Measurements from ENCODE around the gene SRSF10.
"Not testable (repeated sequence)": the region's sequence is repeated elsewhere in the genome, so short reads cannot be mapped to it uniquely, and the experiment has no call there.

The SRSF10 gene

DNA sequence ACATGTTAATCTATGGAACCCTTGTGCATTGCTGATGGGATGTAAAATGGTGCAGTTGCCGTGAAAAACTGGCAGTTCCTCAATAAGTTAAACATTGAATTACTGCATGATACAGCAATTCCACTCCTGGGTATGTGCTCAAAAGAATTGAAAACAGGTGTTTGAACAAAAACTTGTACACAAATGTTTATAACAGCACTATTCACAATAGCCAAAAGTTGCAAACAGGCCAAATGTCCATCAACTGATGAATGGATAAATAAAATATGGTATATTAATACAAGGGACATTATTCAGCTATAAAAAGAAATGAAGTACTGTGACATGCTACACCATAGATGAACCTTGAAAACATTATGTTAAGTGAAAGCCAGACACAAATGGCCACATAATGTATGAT, 17.7 kb upstream of the SRSF10 start:
- no peak for DNase-seq (ENCODE audit: low read depth in 2 of 2)

DNA sequence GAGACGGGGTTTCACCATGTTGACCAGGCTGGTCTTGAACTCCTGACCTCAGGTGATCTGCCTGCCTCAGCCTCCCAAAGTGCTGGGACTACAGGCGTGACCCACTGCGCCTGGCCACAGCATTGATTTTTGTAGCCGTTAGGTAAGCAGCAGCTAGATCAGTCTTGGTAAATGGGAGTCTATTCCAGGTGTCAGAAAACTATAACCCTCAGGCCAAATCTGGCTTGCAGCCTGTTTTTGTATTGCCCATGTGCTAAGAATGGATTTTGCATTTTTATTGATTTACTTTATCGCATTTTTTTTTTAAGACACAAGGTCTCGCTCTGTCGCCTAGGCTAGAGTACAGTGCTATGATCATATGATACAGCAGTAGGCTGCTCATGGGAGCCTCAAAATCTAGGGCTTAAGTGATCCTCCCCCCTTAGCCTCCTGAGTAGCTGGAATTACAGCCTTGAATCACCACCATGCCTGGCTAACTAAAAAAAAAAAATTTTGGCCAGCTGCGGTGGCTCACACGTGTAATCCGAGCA, 16.6 kb upstream of the SRSF10 start:
- no peak for DNase-seq (ENCODE audit: low read depth in 2 of 2)

DNA sequence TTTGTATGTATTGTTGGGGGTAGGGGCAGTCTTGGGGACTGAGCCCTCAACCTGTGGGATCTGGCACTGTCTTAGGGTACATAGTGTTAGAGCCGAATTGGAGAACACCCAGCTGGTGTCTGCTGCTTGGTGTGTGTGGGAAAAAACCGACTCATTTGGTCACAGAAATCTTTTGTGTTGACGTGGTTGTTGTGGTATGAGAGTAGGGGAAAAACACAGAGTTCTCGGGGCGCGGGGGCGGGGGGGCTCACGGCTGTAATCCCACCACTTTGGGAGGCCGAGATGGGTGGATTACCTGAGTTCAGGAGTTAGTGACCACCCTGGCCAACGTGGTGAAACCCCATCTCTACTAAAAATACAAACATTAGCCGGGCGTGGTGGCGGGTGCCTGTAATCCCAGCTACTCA, 15.3 kb upstream of the SRSF10 start:
- DNase-seq (ENCODE audit: low read depth in 2 of 2) = no peak

DNA sequence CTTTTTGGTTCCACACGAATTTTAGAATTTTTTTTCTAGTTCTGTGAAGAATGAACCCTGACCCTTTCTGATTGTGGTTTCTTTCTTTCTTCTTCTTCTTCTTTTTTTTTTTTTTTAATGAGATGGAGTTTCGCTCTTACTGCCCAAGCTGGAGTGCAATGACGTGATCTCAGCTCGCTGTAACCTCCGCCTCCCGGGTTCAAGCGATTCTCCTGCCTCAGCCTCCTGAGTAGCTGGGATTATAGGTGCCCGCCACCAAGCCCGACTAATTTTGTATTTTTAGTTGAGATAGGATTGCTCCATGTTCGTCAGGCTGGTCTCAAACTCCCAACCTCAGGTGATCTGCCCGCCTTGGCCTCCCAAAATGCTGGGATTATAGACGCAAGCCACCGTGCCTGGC, 11.9 kb upstream of the SRSF10 start:
- DNase-seq (ENCODE audit: low read depth in 2 of 2) = not testable (repeated sequence)

DNA sequence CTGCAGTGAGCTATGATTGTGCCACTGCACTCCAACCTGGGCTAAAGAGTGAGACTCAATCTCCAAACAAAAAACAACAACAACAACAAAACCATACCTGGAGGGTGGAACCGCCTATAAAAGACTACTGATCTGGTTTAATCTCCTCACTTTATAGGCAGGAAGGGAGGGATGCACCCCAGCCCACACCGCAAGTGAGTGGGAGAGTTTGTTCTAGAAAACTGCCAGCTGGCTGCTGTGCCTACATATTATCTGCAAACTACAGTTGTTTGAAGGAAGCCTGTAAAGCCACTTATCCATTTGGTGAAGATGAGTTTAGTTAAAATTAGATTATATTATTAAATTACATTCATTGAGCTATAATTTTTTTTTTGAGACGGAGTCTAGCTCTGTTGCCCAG, 9.1 kb upstream of the SRSF10 start:
- no peak for DNase-seq (ENCODE audit: low read depth in 2 of 2)

DNA sequence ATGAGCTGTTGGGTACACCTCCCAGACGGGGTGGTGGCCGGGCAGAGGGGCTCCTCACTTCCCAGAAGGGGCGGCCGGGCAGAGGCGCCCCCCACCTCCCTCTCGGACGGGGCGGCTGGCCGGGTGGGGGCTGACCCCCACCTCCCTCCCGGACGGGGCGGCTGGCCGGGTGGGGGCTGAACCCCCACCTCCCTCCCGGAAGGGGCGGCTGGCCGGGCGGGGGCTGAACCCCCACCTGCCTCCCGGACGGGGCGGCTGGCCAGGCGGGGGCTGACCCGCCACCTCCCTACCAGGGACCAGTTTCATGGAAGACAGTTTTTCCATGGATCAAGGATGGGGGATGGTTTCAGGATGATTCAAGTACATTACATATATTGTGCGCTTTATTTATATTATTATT, 6.9 kb upstream of the SRSF10 start:
- DNase-seq (ENCODE audit: low read depth in 2 of 2) = not testable (repeated sequence)

DNA sequence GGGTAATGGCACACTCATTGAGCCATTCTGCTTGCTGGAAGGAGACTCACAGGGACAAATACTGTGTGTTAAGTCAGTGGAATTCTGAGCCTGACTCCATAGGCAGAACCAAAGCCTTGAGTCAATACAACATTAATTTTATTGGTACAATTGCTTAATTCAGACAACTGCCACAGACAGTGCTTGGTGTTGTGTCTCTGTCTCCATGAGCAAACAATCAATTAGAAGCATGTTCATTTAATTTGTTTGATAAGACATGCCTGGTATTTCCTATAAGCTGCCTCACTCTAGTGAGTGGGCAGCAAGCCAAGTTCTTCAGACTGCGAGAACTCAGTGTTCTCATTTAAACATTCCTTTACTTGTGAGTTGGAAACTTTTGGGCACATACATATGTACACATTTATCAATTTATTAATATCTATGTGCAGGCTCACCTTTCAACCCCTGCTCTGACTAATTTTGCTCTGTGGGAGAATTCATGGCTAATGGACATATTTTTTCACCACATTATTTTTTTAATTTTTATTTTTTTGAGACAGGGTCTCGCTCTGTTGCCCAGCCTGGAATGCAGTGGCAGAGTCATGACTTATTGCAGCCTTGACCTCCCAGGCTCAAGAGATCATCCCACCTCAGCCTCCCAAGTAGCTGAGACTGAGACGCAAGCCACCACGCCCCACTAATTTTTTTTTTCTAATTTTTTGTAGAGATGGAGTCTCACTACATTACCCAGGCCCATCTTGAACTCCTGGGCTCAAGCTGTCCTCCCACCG, 4.5 kb upstream of the SRSF10 start:
- no peak for DNase-seq (ENCODE audit: low read depth in 2 of 2)

DNA sequence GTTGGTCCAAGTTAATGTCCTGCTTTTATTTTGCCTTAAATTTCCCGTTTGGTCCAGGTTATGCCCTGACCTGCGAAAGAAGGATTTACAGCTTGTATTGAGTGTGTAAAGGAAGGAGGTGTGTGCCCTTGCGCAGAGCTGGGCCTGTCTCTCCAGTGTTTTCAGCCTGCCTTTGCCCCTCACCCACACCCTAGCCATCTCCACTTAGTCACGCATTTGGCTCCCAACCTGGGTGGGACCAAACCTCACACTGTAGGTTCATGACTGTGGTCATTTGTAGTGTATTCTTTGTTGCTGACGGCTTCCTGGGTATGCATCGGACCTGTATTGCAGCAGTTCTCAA, 572 bp upstream of the SRSF10 start:
- DNase-seq (ENCODE audit: low read depth in 2 of 2) = no peak

DNA sequence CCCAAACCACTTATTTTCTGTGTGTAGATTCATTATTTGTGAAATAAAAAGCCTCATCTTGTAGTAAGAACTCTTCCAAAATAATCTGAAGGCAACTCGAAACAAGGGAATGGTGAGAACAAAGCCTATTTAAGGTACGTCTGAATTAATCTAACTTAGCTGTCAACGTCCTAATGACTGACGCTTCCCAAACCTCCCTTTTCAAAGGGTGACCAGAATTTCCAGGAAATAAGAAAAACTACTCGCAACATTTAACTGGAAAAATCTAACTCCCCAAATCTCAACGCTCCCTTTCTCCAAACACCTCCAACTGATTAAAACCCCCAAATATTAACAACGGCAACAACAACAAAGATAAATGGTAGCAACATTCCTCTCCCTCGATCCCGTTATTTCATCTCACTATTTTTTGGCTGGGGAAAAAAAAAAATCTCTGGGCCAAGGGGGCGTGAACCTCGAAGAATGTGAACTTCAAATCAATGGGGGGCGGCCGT, 693 bp downstream of the SRSF10 start:
- DNase-seq (ENCODE audit: low read depth in 2 of 2) = no peak

DNA sequence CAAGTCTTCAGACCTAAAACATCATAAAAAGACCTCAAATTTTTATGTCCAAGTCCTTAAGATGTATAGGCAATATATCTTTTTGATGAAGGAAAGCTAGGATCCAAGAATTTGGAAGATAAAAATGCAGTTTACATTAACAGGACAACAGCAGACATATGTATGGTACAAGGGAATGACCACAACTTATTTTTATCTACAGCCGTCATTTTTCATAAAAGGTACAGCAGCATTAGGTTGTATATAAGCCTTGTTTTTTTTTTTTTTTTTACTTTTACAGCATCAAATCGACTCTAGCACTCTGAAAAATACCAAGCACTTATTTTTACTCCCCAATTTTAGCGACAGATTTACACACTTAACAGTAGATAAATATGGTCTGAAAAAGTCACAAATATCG, 1.3 kb downstream of the SRSF10 start:
- no peak for DNase-seq (ENCODE audit: low read depth in 2 of 2)

DNA sequence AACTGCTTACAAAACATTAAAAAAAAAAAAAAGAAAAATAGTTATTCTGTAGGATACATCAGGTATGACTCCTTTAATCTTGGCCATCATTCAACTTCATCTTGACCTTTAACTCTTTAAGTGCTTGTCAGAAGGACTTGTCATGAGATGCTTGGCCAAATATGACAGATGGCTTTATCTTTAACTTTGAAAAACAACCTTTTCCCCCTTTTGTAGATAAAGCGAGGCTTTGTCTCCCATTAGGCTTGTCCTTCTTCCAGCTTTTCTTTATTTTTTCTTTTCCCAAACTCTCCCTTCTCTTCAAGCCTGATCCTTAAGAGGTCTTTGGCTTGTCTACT, 2.3 kb downstream of the SRSF10 start:
- DNase-seq (ENCODE audit: low read depth in 2 of 2) = no peak

DNA sequence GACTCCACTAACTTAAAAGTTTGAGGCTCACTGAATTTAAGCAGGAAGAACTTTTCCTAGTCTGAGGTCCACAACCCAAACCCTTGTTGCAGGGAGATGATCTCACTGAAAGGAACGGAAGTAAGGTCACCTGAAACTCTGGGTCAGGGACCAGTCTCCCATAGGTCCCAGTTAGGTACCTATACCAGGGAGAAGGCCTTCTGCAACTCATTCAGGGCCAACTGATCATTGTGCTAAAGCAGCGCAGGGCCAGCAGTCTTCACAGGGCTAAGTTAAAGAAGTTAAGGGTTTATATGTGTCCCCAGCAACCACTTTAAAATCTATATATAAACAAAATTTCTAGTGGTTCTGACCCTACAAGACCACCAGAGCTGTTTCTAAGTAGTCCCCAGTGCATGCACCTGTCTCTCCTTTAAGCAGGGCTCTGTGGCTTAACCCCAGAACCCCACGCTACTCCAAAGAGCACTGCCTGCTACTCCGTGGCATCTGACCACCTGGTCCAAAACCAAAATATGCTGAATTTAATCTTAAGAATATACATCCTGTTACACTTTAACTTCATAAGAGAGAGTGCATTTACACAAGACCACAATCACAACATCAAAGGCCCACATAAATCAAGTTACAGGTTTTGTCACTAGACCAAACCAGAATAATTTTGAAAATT, 2.8 kb downstream of the SRSF10 start:
- no peak for DNase-seq (ENCODE audit: low read depth in 2 of 2)

DNA sequence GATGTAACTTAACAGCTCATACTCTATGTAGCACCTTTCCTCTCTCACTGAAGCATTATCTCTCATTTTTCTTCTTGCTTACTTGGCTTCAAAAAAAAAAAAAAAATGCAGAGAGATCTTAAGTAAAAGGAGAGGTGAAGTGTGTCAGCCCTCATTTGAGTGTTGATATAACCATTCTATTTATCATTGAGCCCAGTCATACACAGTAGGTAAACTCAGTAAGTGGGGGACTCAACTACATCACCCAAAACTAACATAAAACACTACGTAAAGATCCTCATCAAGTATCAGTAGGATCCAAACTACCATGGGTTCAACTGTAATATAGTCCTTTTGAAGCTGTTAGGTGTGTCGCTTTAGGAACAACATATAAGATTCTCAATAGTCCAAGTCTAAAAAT, 12.3 kb downstream of the SRSF10 start:
- DNase-seq (ENCODE audit: low read depth in 2 of 2) = no peak

DNA sequence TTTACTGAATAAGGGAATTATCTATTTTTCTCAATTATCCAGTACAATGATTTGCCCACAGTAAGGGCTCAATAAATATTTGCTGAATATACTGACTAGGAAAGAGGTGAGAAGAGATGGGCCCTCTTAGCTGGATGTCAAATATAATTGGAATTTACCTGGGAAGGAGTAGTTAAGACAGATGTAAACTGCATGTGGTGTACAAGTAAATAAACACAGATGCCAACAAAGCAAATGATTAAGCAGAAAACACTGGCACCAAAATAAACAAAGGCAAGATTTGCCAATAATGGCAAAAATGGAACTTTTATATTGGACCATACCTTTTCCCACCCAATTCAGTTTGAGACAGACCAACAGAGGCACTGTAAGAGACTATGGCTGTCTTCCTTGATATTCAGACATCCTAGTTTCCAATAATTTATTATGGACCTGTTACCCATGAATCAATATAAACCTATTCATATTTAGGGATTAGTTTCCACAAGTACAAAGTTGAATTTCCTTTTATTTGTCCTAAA, 13.1 kb downstream of the SRSF10 start:
- DNase-seq (ENCODE audit: low read depth in 2 of 2) = no peak

DNA sequence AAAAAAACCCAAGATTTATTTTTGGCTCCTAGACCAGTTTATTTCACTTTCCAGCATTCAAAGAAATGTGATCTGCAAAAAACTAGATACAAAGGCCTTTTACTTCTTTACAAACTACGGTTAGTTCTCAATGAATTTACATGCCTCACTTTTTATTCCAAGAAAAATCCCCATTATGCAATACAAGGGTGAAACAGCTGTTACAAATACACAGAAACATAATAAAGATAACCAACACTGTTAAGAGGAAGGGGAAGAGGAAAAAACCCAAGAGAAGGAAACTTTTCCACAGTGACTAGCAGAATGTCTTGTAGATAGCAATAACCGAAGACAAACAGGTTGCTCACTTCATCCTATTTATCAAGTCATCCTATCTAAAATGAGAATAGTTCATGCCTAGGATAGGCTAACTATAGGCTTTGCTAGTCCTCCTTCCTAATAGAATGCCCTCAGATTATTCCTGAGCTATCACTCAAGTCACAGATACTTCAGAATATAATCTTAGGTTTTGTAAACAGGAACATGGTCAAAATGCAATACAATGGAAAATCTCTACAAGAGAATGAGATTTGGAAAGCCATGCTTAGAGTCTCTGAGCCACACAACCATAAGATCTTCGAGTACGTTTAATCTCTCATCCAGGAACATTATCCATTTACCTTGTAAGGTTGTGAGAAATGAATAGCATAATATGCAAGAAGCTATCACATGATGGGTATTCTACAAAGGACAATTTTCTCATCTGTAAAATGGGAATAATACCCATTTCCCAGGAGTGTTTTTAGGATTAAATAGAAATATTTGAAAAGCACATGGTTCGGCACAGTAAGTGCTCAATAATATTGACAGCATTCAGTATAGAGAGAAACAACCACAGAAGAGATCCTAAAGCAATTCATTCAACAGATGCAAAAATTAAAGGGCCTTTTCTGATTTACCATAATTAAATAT, 15.1 kb downstream of the SRSF10 start:
- no peak for DNase-seq (ENCODE audit: low read depth in 2 of 2)

DNA sequence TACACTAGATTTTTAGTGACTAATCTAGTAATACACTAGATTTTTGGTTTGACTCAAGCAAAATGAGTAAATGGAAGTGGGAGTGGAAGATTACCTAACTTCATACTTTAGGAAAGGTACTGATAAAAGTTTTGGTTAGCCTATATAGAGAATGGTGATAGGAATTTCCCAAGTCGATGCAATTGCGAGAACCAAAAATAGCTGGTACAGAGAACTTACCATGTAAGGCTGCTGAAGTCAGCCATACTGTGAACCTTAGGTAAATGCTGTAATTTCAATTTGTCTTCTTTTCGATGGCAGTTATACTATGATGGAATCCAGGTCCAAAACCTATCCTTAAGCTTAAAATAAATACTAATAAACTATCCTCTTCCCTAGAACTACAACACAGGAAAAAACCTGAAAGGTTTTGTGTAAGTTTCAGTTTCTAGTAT, 15.9 kb downstream of the SRSF10 start:
- no peak for DNase-seq (ENCODE audit: low read depth in 2 of 2)

DNA sequence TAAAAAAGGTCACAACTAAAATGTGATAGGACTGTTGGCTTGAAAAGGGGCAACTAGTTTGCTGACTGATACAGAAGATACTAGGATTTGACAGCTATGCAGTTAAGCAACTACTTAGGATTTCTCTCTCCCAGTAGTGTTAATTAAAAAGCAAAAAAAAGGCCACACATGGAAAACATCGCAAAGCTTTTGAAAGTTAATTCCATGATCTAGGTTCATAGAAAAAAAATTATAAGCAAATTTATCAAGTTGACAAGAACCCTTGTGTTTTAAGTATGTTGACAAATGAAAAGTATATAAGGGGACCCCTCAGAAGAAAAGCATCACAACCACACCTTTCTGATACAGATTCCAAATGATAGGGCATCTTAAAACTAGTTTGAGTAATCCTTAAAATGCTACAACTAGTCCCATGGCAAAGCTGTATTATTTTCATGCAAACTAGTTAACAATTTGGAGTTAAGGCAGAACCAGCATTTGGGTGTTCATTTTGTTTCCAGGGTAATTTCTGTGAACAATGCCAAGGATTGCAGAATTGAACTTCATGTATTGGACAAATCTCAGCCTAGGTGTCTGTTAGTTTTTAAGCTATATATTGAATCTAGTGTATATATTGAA, 16.4 kb downstream of the SRSF10 start:
- DNase-seq (ENCODE audit: low read depth in 2 of 2) = no peak

DNA sequence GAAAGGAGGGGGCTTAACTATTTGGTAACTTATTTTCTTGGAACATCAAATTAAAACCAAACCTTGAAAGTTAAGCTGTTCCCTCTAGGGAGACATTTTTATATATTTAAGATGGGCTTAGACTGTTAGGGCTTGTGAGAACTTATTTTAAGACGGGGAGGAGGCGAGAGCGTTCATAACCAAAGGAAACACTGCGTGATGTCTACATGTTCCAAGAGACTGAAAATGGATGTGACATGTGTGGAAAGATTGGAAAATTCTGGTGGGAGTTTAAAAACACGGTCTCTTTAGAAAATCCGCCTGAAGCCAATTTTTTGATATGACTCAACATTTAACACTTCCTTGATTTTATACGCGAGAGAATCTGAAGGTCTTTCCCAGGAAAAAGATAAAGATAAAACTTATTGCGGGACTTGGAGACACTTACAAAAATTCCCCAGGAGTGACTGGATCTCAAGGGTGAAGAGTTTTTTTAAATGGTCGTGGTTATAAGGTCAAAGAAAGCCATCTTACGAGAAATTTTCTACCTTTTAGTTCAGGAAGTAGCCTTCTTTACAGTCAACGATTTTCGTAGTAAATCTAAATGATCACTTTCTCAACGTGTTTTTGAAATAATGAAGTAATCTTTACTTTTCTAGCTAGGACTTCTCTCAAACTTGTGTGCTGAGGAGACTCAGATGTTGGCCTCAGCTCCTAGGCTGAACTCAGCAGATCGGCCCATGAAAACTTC, 19.7 kb downstream of the SRSF10 start:
- no peak for DNase-seq (ENCODE audit: low read depth in 2 of 2)

DNA sequence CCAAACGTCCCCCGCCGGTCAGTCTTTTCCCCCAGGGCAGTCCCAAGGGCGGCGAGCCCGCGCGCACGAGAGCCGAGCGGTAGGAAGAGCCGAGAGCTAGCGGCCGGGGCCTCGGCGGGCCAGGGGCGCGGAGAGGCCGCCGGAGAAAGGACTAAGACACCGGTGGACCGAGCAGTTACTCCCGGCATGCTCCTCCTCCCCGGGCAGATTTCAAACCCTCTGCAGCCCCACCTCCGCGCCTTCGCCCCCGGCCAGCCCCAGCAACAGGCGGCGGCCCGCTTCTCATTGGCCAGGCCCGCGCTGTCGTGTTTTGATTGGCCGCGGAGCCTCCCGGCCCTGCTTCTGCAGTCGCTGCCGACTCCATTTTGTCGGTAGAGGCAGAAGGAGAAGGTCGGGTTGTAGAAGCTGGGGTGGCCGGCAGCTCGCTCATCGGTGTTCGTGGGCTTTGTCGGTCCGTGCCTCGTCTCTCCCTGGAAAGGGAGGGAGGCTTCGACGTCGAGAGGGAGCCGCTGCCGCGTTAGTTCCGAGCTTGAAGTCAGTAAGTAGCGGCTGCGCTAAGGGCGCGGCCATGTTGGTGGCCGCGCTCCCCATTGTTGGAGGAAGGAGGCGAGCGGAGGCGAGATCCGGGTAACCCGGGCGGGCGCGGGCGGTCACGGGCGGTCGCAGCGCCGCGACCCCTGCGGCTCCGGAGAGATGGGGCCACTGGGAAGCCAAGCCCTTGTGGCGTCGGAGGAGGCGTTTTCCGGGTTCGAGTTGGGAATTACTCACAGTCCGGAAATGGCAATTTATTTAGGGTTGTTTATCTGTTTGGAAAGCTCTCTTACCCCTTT, 20.5 kb downstream of the SRSF10 start, which contains the start of gene PNRC2:
TSS of gene PNRC2 (plus strand) at position 368 of the 830 bp plus-strand sequence. CDS start 1,630 bp downstream, outside the sequence.
- peak; percentile 94 for DNase-seq (ENCODE audit: low read depth in 2 of 2)

All from stimulated activated CD8-positive, alpha-beta memory T cell treated with anti-CD3 and anti-CD28 coated beads, Interleukin-7, amount 100 ng/mL, for 1 hour (primary cell).